OCI-LY1 (cell line): ENCODE measurements around the gene CRISP1.

Experiments
- H2AFZ ChIP-seq: fragments of 200-600 bp; sonication (generic), shearing (Covaris generic); 2 replicates; pipeline ENCODE4 v1.6.0; 2014; ENCODE audit warnings: antibody characterized with exemption, mild to moderate bottlenecking, low read length
- H3F3A ChIP-seq: fragments of 200-600 bp; sonication (generic), shearing (Covaris generic); 2 replicates; pipeline ENCODE4 v1.6.0; 2014; ENCODE audit warnings: mild to moderate bottlenecking, antibody characterized with exemption, low read length, moderate library complexity; ENCODE audit not compliant: insufficient read depth
- H3K27ac ChIP-seq: fragments of 200-600 bp; sonication (generic); 2 replicates; pipeline ENCODE4 v1.5.1; 2014; ENCODE audit warnings: low read length, mixed run types, mild to moderate bottlenecking, low read depth; ENCODE audit not compliant: poor library complexity, severe bottlenecking
- H3K27me3 ChIP-seq: fragments of 200-600 bp; sonication (generic); 2 replicates; pipeline ENCODE4 v1.6.0; 2014; ENCODE audit warnings: antibody characterized with exemption, mild to moderate bottlenecking, low read length, moderate library complexity; ENCODE audit not compliant: insufficient read depth
- H3K36me3 ChIP-seq: fragments of 200-600 bp; sonication (generic); 2 replicates; pipeline ENCODE4 v1.6.1; 2014; ENCODE audit warnings: mild to moderate bottlenecking, antibody characterized with exemption, low read length, moderate library complexity, mixed read lengths; ENCODE audit not compliant: insufficient read depth
- H3K4me1 ChIP-seq: fragments of 200-600 bp; sonication (generic); 2 replicates; pipeline ENCODE4 v1.5.1; 2014; ENCODE audit warnings: mild to moderate bottlenecking, low read length, moderate library complexity; ENCODE audit not compliant: insufficient read depth, severe bottlenecking
- H3K4me2 ChIP-seq: fragments of 200-600 bp; sonication (generic), shearing (Covaris generic); 2 replicates; pipeline ENCODE4 v1.6.1; 2014; ENCODE audit warnings: low read length
- H3K4me3 ChIP-seq: fragments of 200-600 bp; sonication (generic); 2 replicates; pipeline ENCODE4 v1.5.1; 2014; ENCODE audit warnings: low read length, low read depth, mild to moderate bottlenecking, mixed read lengths; ENCODE audit not compliant: poor library complexity, severe bottlenecking
- H3K79me2 ChIP-seq: fragments of 200-600 bp; shearing (Covaris generic); 2 replicates; pipeline ENCODE4 v1.6.1; 2016; ENCODE audit warnings: mixed run types, low read length, mixed read lengths; ENCODE audit not compliant: insufficient read depth
- H3K9ac ChIP-seq: fragments of 200-600 bp; sonication (generic), shearing (Covaris generic); 2 replicates; pipeline ENCODE4 v1.6.1; 2014; ENCODE audit warnings: mild to moderate bottlenecking, low read length, mixed read lengths
- H3K9me2 ChIP-seq: fragments of 200-600 bp; sonication (generic), shearing (Covaris generic); 2 replicates; pipeline ENCODE4 v1.6.1; 2014; ENCODE audit warnings: low read depth, mild to moderate bottlenecking, low read length, mixed read lengths
- H3K9me3 ChIP-seq: fragments of 200-600 bp; shearing (Covaris generic); 2 replicates; pipeline ENCODE4 v1.6.1; 2014; ENCODE audit warnings: low read length, mixed read lengths
- H4K20me1 ChIP-seq: fragments of 200-600 bp; sonication (generic), shearing (Covaris generic); 2 replicates; pipeline ENCODE4 v1.6.0; 2016; ENCODE audit warnings: mild to moderate bottlenecking, low read length; ENCODE audit not compliant: insufficient read depth
- CTCF ChIP-seq: fragments of 200-600 bp; sonication (generic), shearing (Covaris generic); IDR thresholded peaks from 2 replicates; pipeline ENCODE4 v1.5.1; 2017; ENCODE audit warnings: mild to moderate bottlenecking, antibody characterized with exemption, low read length, moderate library complexity, mixed read lengths
- EZH2 ChIP-seq: fragments of 200-600 bp; sonication (generic), shearing (Covaris generic); IDR thresholded peaks from 2 replicates; pipeline ENCODE4 v1.8.0; 2017; ENCODE audit warnings: borderline replicate concordance, mixed run types, mild to moderate bottlenecking, antibody characterized with exemption, low read length, moderate library complexity, mixed read lengths

CRISP1 gene

GRCh38 chr6:49849213-49849907 is 17.0 kb downstream of the CRISP1 start:
- Histone ChIP-seq H3F3A (no peaks in the 10 kb centered on the region), H3K27me3 (no peaks in the 10 kb centered on the region), H3K4me1 (no peaks in the 10 kb centered on the region), H3K79me2 (no peaks in the 10 kb centered on the region), H3K9me2 (no peaks in the 10 kb centered on the region), H3K36me3 (no peaks in the 10 kb centered on the region), H3K9me3 (no peaks in the 10 kb centered on the region), H4K20me1 (no peaks in the 10 kb centered on the region), H2AFZ (no peak overlapping the region), H3K4me2 (no peak overlapping the region), H3K4me3 (no peak overlapping the region), H3K9ac (no peak overlapping the region), H3K27ac (no peak overlapping the region)
- TF ChIP-seq EZH2 (no peak), CTCF (peak; percentile 58)

- TF ChIP-seq CTCF (no peak), EZH2 (no peak)
- H3K9me2 ChIP-seq = no peaks in the 10 kb centered on the region
- no peak overlapping the region for H3K9ac ChIP-seq
- H3K4me3 ChIP-seq = no peak overlapping the region
- no peaks in the 10 kb centered on the region for H4K20me1 ChIP-seq
- no peaks in the 10 kb centered on the region for H3K36me3 ChIP-seq
- no peak overlapping the region for H2AFZ ChIP-seq
- no peaks in the 10 kb centered on the region for H3K4me1 ChIP-seq
- no peak overlapping the region for H3K4me2 ChIP-seq
- no peaks in the 10 kb centered on the region for H3F3A ChIP-seq
- no peaks in the 10 kb centered on the region for H3K9me3 ChIP-seq
- H3K27ac ChIP-seq = no peak overlapping the region
- H3K27me3 ChIP-seq = no peaks in the 10 kb centered on the region
- no peaks in the 10 kb centered on the region for H3K79me2 ChIP-seq
These were observed 18.7 kb downstream of the CRISP1 start for GRCh38 chr6:49847673-49848072.

GRCh38 chr6:49847014-49847413 is 19.3 kb downstream of the CRISP1 start:
- no peaks in the 10 kb centered on the region for H3K79me2 ChIP-seq
- no peak overlapping the region for H3K4me3 ChIP-seq
- no peaks in the 10 kb centered on the region for H3K27me3 ChIP-seq
- H3K9ac ChIP-seq = no peak overlapping the region
- no peak for TF ChIP-seq CTCF
- H3K4me1 ChIP-seq = no peaks in the 10 kb centered on the region
- no peaks in the 10 kb centered on the region for H4K20me1 ChIP-seq
- H3K4me2 ChIP-seq = no peak overlapping the region
- no peaks in the 10 kb centered on the region for H3K9me3 ChIP-seq
- no peaks in the 10 kb centered on the region for H3F3A ChIP-seq
- no peak overlapping the region for H3K27ac ChIP-seq
- no peak overlapping the region for H2AFZ ChIP-seq
- H3K36me3 ChIP-seq = no peaks in the 10 kb centered on the region
- no peaks in the 10 kb centered on the region for H3K9me2 ChIP-seq
